Stimulated activated CD4-positive, alpha-beta T cell treated with anti-CD3 and anti-CD28 coated beads, Interleukin-4, amount 100 ng/mL, for 24 hours (primary cell): ENCODE results near the gene EME1.
A peak's percentile ranks its signal among the peaks of the same experiment; 100 is the strongest.
"Not testable (repeated sequence)": the region's sequence is repeated elsewhere in the genome, so short reads cannot be mapped to it uniquely, and the experiment has no call there.

ENCODE experiments used
- DNase-seq: peaks from one replicate; pipeline ENCODE4 v3.0.0-alpha.2; 2020

Gene EME1

DNA sequence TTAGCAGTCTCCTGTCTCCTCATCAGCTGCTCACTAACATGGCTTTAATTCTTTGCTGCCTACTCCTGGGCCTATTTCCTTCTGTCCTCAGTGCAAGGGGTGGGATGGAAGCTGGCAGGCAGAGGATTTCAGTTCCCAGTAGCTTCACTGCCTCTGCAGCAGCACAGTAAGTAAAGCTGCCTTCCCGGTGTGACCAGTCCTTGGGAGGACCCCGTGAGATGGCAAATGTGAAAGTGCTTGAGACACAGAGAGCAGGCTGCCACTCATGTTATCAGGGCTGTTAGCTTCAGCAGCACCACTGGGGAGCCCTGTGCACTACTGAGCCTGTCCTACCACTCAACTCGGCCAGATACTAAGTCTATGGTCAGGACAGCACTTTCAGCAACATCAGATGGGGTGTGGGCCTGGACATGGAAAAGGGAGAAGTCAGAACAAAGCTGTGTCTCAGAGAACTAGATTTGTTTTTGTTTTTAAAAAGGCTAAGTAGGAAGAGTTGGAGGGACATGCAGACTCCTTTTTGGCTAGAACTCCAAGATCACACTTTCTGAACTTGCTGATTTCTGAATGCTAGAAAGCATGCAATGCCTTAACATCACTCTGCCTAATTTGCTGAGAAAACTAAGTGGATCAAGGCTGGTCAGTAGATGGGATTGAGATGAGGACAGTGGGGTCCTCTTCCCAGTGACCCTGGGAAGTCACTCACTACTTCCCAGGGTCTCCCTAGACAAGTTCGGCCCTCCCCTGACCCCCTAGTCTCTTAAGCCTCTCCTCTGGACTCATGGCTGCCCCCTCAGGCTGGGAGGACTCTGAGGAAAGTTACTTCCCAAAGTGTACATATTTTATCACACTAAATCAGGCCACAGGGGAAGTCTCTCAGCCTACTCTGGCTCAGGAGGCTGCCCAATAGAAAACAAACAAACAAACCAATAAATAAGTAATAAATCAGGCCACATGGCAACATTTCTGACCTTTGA is 54.1 kb downstream of the EME1 start:
- peak; percentile 19 for DNase-seq

DNA sequence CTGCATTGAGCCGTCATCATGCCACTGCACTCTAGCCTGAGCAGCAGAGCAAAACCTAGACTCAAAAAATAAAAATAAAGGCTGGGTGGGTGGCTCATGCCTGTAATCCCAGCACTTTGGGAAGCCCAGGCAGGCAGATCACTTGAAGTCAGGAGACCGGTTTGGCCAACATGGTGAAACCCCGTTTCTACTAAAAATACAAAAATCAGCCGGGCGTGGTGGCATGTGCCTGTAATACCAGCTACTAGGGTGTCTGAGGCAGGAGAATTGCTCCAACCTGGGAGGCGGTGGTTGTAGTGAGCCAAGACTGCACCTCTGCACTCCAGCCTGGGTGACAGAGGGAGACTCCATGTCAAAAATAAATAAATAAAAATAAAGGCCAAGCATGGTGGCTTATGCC is 55.1 kb downstream of the EME1 start:
- DNase-seq, result not testable (repeated sequence)

DNA sequence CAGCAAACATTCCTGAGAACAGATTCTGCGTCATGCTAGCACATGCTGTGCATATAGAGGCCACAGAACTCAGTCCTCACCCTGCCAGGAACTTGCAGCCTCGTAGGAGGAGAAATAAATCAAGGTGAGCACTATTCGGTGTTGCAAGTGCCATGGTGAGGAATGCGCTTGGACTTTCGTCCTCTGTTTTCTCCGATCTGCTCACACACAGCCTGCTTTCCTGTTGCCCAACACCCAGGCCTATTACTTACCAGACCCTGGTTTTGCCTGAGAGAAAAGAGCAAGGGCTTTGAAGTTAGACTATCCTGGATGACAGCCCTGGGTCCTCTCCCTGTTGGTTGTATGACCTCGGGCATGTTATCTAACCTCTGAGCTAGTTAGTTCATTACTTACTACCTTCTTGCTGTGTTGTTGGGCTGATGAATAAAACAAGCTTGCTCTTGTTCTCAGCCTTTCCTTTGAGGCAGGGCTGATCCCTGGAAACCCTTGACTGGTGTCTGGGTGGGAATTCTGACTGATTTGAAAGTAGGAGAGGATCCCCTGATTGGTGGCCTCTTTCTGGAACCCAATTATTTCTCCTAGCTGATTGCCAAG is 55.9 kb downstream of the EME1 start:
- DNase-seq, result no peak

- DNase-seq, result no peak
Observed at GRCh38 chr17:50429793-50430192, 56.8 kb downstream of the EME1 start.
